A549 (cell line): ENCODE data around the gene TMEM41B. TPM values are rescaled to one million over a fixed set of nuclear protein-coding genes. Genes with fewer than 3 reads are reported as not detected.

ENCODE experiments used
- ATAC-seq, 2 experiments: fragments of 200-7000 bp in 1 of 2; fragments of >200 bp in 1 of 2; cut with Nextera tagmentation in 1 of 2; cut with Tn5 transposase in 1 of 2; 3 replicates each; pipeline versions ENCODE4 v1.8.0 to v1.9.1; 2018 to 2020; ENCODE audit warnings: mild to moderate bottlenecking in 1 of 2, moderate library complexity in 1 of 2
- CTCF ChIA-PET: fragments of 300-600 bp; sonication (Branson Sonifier 250); formaldehyde crosslinking; extraction: SDS; loops from one replicate; lab custom pipeline; 2021; ENCODE audit warnings: antibody characterized with exemption, inconsistent platforms; lab: Yijun Ruan, JAX
- POLR2A ChIA-PET: fragments of 350-600 bp; formaldehyde crosslinking; extraction: SDS; loops from one replicate; lab custom pipeline; 2021; ENCODE audit warnings: antibody characterized with exemption, inconsistent platforms; lab: Yijun Ruan, JAX
- DNase-seq, 2 experiments: peaks; one replicate each; pipeline versions ENCODE4 v3.0.0 to v3.0.0-alpha.2; 2011 to 2016; ENCODE audit warnings: low read depth in 1 of 2, low spot score in 1 of 2
- FAIRE-seq: peaks from 2 replicates; lab custom pipeline; 2011; peaks lifted over from hg19 to GRCh38; lab: Jason Lieb, UNC
- H3K27ac ChIP-seq, 2 experiments: fragments of >200 bp; sonication (Bioruptor Twin); formaldehyde crosslinking; 3 replicates each; pipeline ENCODE4 v1.5.1; 2016 to 2017
- H3K4me1 ChIP-seq: fragments of >200 bp; sonication (Bioruptor Twin); formaldehyde crosslinking; 3 replicates; pipeline ENCODE4 v1.6.1; 2016
- H3K4me2 ChIP-seq: fragments of >200 bp; sonication (Bioruptor Twin); formaldehyde crosslinking; 3 replicates; pipeline ENCODE4 v1.6.1; 2016
- H3K4me3 ChIP-seq: fragments of >200 bp; sonication (Bioruptor Twin); formaldehyde crosslinking; 3 replicates; pipeline ENCODE4 v1.5.1; 2016
- H3K9me3 ChIP-seq: fragments of >200 bp; sonication (Bioruptor Twin); formaldehyde crosslinking; 3 replicates; pipeline ENCODE4 v1.6.1; 2016
- BHLHE40 ChIP-seq: IDR thresholded peaks from 2 replicates; pipeline ENCODE4 v1.6.1; 2012; ENCODE audit warnings: low read depth, low read length, inconsistent platforms
- CEBPB ChIP-seq, 2 experiments: fragments of >200 bp in 1 of 2; sonication (Bioruptor Twin) in 1 of 2; formaldehyde crosslinking in 1 of 2; IDR thresholded peaks; 2 replicates each; pipeline ENCODE4 v1.6.1; 2012 to 2016
- CHD4 ChIP-seq: fragments of 200-600 bp; sonication (generic); IDR thresholded peaks from 2 replicates; pipeline ENCODE4 v1.6.1; 2016; ENCODE audit warnings: antibody characterized with exemption, mild to moderate bottlenecking, borderline replicate concordance
- EP300 ChIP-seq, 2 experiments: fragments of >200 bp; sonication (Bioruptor Twin); formaldehyde crosslinking; IDR thresholded peaks; 2 replicates in 1 of 2; 3 replicates in 1 of 2; pipeline ENCODE4 v1.6.1; 2016 to 2017
- FOSB ChIP-seq: fragments of 250-450 bp; sonication (Bioruptor Pico); IDR thresholded peaks from 2 replicates; pipeline ENCODE4 v1.5.0; 2020; ENCODE audit warnings: mild to moderate bottlenecking, moderate library complexity
- FOSL2 ChIP-seq, 2 experiments: fragments of 450-650 bp in 1 of 2; fragments of >200 bp in 1 of 2; sonication (Bioruptor Twin) in 1 of 2; formaldehyde crosslinking; IDR thresholded peaks; 2 replicates each; pipeline versions ENCODE4 v1.5.0 to v1.6.1; 2016 to 2020; ENCODE audit warnings: mild to moderate bottlenecking in 1 of 2, moderate library complexity in 1 of 2
- FOXS1 ChIP-seq: fragments of 250-450 bp; sonication (Bioruptor Pico); IDR thresholded peaks from 2 replicates; pipeline ENCODE4 v1.5.0; 2020; ENCODE audit warnings: mild to moderate bottlenecking, moderate library complexity
- GATA3 ChIP-seq: IDR thresholded peaks from 2 replicates; pipeline ENCODE4 v1.6.1; 2012; ENCODE audit warnings: borderline replicate concordance
- HDAC2 ChIP-seq: fragments of 200-600 bp; sonication (generic); IDR thresholded peaks from 2 replicates; pipeline ENCODE4 v1.6.1; 2016
- HEYL ChIP-seq: fragments of 250-450 bp; sonication (Bioruptor Pico); IDR thresholded peaks from 2 replicates; pipeline ENCODE4 v1.8.0; 2021; ENCODE audit warnings: mild to moderate bottlenecking, moderate library complexity
- HOXA7 ChIP-seq: fragments of 250-450 bp; sonication (Bioruptor Pico); IDR thresholded peaks from 2 replicates; pipeline ENCODE4 v1.5.0; 2020; ENCODE audit warnings: mild to moderate bottlenecking, moderate library complexity
- HOXB13 ChIP-seq: fragments of 250-450 bp; sonication (Bioruptor Pico); IDR thresholded peaks from 2 replicates; pipeline ENCODE4 v1.5.0; 2020; ENCODE audit warnings: low read depth, mild to moderate bottlenecking, moderate library complexity
- HOXB5 ChIP-seq: fragments of 250-450 bp; sonication (Bioruptor Pico); IDR thresholded peaks from 2 replicates; pipeline ENCODE4 v1.5.0; 2020; ENCODE audit warnings: mild to moderate bottlenecking, moderate library complexity
- JUN ChIP-seq, 2 experiments: fragments of >200 bp; sonication (Bioruptor Twin); formaldehyde crosslinking; IDR thresholded peaks; 2 replicates in 1 of 2; 3 replicates in 1 of 2; pipeline ENCODE4 v1.6.1; 2016 to 2017
- JUNB ChIP-seq: fragments of >200 bp; sonication (Bioruptor Twin); formaldehyde crosslinking; IDR thresholded peaks from 2 replicates; pipeline ENCODE4 v1.6.1; 2016
- MAZ ChIP-seq: fragments of 150-350 bp; IDR thresholded peaks from 2 replicates; pipeline ENCODE4 v1.6.1; 2014; ENCODE audit warnings: antibody characterized with exemption, low read depth, low read length, borderline replicate concordance
- NPAS2 ChIP-seq: fragments of 250-450 bp; sonication (Bioruptor Pico); IDR thresholded peaks from 2 replicates; pipeline ENCODE4 v1.8.0; 2022; ENCODE audit warnings: mild to moderate bottlenecking, moderate library complexity, borderline replicate concordance
- NR3C1 ChIP-seq: fragments of >200 bp; sonication (Bioruptor Twin); formaldehyde crosslinking; IDR thresholded peaks from 3 replicates; pipeline ENCODE4 v1.6.1; 2017
- RAD21 ChIP-seq, 2 experiments: fragments of >200 bp in 1 of 2; sonication (Bioruptor Twin) in 1 of 2; formaldehyde crosslinking in 1 of 2; IDR thresholded peaks in 1 of 2; conservative IDR thresholded peaks in 1 of 2; 2 replicates in 1 of 2; 3 replicates in 1 of 2; pipeline ENCODE4 v1.6.1; 2012 to 2018; ENCODE audit warnings: inconsistent platforms in 1 of 2
- RCOR1 ChIP-seq: fragments of 150-350 bp; IDR thresholded peaks from 2 replicates; pipeline ENCODE4 v1.6.1; 2014; ENCODE audit warnings: antibody characterized with exemption, low read length, low read depth
- SMC3 ChIP-seq: fragments of >200 bp; sonication (Bioruptor Twin); formaldehyde crosslinking; IDR thresholded peaks from 3 replicates; pipeline ENCODE4 v1.6.1; 2018; ENCODE audit warnings: inconsistent platforms
- SREBF2 ChIP-seq: fragments of 450-650 bp; IDR thresholded peaks from 2 replicates; pipeline ENCODE4 v1.6.1; 2014; ENCODE audit warnings: mild to moderate bottlenecking, moderate library complexity
- TP53 ChIP-seq: fragments of 250-450 bp; sonication (Bioruptor Pico); IDR thresholded peaks from 2 replicates; pipeline ENCODE4 v1.5.0; 2021; ENCODE audit warnings: mild to moderate bottlenecking, moderate library complexity
- ZFP36 ChIP-seq: fragments of 450-650 bp; IDR thresholded peaks from 2 replicates; pipeline ENCODE4 v1.6.1; 2014; ENCODE audit warnings: borderline replicate concordance; ENCODE audit not compliant: partially characterized antibody
- ZSCAN20 ChIP-seq: fragments of 250-450 bp; sonication (Bioruptor Pico); IDR thresholded peaks from 2 replicates; pipeline ENCODE4 v1.8.0; 2022; ENCODE audit warnings: mild to moderate bottlenecking, moderate library complexity
- WGBS: methylation state at CpG from one replicate; pipeline ENCODE4 v1.1.6; 2017; ENCODE audit errors: missing lambda C conversion rate; 5-methylcytosine and 5-hydroxymethylcytosine counted together
- polyA plus RNA-seq, 4 experiments: library from polyadenylated mRNA; depleted of rRNA in 3 of 4; stranded (reverse); fragments of >200 nt; fragmentation: RNase III in 1 of 4; extraction: RNeasy Plus Mini Kit Qiagen cat#74134 plus additional on column Dnase treatment in 1 of 4; gene quantifications; 2 replicates in 3 of 4; 3 replicates in 1 of 4; pipeline ENCODE4 v1.2.3, GENCODE V29; 2011 to 2017
- TF ChIP-seq, protein P1 (sequence below): fragments of 450-650 bp; IDR thresholded peaks from 2 replicates; pipeline ENCODE4 v1.6.1; 2014; ENCODE audit warnings: antibody characterized with exemption
- TF ChIP-seq, protein P2 (sequence below): IDR thresholded peaks from 2 replicates; pipeline ENCODE4 v1.6.1; 2012; ENCODE audit warnings: low read depth, borderline replicate concordance
- TF ChIP-seq, protein P3 (sequence below): fragments of >200 bp; sonication (Bioruptor Twin); formaldehyde crosslinking; IDR thresholded peaks from 3 replicates; pipeline ENCODE4 v1.5.1; 2016
- TF ChIP-seq, protein P4 (sequence below): fragments of 250-450 bp; sonication (Bioruptor Pico); IDR thresholded peaks from 2 replicates; pipeline ENCODE4 v1.5.0; 2021; ENCODE audit warnings: mild to moderate bottlenecking, moderate library complexity, borderline replicate concordance

TMEM41B gene
- polyA plus RNA-seq, 2 of the 4 experiments (the other 2 are of a cell fraction) = 51.6 to 71.4 TPM

DNA sequence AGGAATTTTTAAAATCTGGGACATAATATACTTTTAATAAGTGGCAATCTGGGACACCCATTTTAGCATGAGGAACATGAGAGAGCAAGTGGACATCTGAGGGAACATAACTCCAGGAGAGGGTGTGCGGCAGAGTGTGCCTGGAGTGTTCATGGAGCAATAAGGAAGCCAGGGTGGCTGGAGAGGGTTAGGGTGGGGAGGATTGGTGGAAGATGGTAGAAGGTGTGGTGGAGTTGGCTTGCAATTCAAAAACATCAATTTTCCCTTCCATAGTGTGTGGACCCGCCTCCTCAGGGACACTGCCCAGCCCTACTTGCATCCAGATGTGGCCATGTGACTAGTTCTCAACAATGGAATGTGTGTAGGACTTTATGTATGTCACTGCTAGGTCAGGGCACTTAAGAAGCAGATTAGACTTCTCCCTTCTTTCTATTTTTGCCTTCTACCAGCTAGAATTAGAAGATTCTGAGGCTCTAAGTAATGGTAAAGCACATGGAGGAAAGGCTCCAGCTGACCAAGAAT is 44.8 kb downstream of the TMEM41B start:
- Histone ChIP-seq H3K9me3 (no peaks in the 10 kb centered on the region), H3K4me3 (no peak overlapping the region), H3K4me2 (no peak overlapping the region), H3K27ac (no peak overlapping the region), H3K4me1 (peaks cover 4% of the 10 kb centered on the region)
- ChIA-PET CTCF (interaction anchor here (0.7 to 0.8 kb wide), 2 partner anchors 9 to 344 kb away, joined by 3 to 5 read pairs; no protein-coding TSS in a partner anchor), POLR2A (no interaction called here)
- TF ChIP-seq HDAC2 (no peak), HEYL (CRISPR knock-in tag) (no peak), JUN (IDR thresholded peaks at IDR 0.05) (no peak), SREBF2 (no peak), JUNB (no peak), MAZ (no peak), HOXB5 (CRISPR knock-in tag) (no peak), HOXA7 (CRISPR knock-in tag) (no peak), RCOR1 (no peak), FOSB (CRISPR knock-in tag) (no peak), HOXB13 (no peak), EP300 (IDR thresholded peaks at IDR 0.05) (no peak), FOXS1 (CRISPR knock-in tag) (no peak), ZFP36 (no peak), FOSL2 (IDR thresholded peaks at IDR 0.05) (no peak), FOSL2 (CRISPR knock-in tag; IDR thresholded peaks at IDR 0.05) (no peak), CHD4 (no peak), BHLHE40 (no peak)
- TF ChIP-seq, protein P1, sequence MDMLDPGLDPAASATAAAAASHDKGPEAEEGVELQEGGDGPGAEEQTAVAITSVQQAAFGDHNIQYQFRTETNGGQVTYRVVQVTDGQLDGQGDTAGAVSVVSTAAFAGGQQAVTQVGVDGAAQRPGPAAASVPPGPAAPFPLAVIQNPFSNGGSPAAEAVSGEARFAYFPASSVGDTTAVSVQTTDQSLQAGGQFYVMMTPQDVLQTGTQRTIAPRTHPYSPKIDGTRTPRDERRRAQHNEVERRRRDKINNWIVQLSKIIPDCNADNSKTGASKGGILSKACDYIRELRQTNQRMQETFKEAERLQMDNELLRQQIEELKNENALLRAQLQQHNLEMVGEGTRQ = no peak
- TF ChIP-seq, protein P2, sequence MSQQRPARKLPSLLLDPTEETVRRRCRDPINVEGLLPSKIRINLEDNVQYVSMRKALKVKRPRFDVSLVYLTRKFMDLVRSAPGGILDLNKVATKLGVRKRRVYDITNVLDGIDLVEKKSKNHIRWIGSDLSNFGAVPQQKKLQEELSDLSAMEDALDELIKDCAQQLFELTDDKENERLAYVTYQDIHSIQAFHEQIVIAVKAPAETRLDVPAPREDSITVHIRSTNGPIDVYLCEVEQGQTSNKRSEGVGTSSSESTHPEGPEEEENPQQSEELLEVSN = no peak
- ATAC-seq (no peak), FAIRE-seq (no peak), DNase-seq (no peak)
- 92% methylated on average over 2 of the region's 2 CpGs for WGBS

DNA sequence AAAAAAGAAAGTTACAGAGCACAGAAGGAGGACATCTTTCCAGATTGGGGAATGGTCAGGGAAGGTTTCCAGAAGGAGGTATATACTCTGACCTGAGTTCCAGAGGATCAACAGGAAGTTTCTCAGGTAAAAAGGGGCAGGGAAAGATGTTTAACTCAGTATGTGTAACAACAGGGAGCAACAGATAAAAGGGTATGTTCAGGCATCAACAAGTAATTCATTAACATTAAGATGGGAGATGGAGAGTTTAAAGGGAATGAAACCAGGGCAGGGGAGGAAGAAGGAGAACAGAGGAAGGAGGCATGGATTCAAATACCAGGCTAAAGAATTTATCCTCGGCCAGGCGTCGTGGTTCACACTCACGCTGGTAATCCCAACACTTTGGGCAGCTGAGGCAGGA is 46.7 kb downstream of the TMEM41B start:
- FAIRE-seq (no peak), DNase-seq (no peak), ATAC-seq (no peak)
- H3K4me1 ChIP-seq = peaks cover 11% of the 10 kb centered on the region
- ChIA-PET POLR2A (no interaction called here), CTCF (interaction anchor here (0.6 kb wide), 1 partner anchor 19 kb away, joined by 3 read pairs; no protein-coding TSS in a partner anchor)
- TF ChIP-seq, protein P3, sequence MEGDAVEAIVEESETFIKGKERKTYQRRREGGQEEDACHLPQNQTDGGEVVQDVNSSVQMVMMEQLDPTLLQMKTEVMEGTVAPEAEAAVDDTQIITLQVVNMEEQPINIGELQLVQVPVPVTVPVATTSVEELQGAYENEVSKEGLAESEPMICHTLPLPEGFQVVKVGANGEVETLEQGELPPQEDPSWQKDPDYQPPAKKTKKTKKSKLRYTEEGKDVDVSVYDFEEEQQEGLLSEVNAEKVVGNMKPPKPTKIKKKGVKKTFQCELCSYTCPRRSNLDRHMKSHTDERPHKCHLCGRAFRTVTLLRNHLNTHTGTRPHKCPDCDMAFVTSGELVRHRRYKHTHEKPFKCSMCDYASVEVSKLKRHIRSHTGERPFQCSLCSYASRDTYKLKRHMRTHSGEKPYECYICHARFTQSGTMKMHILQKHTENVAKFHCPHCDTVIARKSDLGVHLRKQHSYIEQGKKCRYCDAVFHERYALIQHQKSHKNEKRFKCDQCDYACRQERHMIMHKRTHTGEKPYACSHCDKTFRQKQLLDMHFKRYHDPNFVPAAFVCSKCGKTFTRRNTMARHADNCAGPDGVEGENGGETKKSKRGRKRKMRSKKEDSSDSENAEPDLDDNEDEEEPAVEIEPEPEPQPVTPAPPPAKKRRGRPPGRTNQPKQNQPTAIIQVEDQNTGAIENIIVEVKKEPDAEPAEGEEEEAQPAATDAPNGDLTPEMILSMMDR = no peak
- TF ChIP-seq BHLHE40 = no peak
- no peak for TF ChIP-seq JUNB
- TF ChIP-seq HDAC2 = no peak
- TF ChIP-seq FOSB (CRISPR knock-in tag) = no peak
- TF ChIP-seq SREBF2 = no peak
- no peak for TF ChIP-seq CEBPB (IDR thresholded peaks at IDR 0.05)
- TF ChIP-seq EP300 (IDR thresholded peaks at IDR 0.05) = no peak
- no peak for TF ChIP-seq HOXB13
- TF ChIP-seq GATA3 = no peak
- no peaks in the 10 kb centered on the region for H3K9me3 ChIP-seq
- WGBS = 96% methylated on average over 4 of the region's 4 CpGs
- no peak overlapping the region for H3K4me2 ChIP-seq
- H3K27ac ChIP-seq = no peak overlapping the region
- H3K4me3 ChIP-seq = no peak overlapping the region

DNA sequence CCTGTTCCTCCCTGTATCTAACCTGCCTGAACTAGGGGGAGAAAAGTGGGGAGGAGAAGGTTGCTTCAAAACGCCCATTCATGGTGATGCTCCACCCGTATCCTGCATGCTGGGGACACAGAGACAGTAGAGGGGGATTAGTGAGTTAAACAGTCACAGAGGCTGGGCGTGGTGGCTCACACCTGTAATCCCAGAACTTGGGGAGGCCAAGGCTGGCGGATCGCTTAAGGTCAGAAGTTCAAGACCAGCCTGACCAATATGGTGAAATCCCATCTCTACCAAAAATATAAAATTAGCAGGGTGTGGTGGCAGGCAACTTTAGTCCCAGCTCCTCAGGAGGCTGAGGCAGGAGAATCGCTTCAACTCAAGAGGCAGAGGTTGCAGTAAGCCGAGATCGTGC is 47.5 kb downstream of the TMEM41B start:
- FAIRE-seq = no peak
- no peak overlapping the region for H3K4me2 ChIP-seq
- TF ChIP-seq TP53 (CRISPR knock-in tag) (no peak), HEYL (CRISPR knock-in tag) (no peak), CEBPB (IDR thresholded peaks at IDR 0.05) (no peak), SMC3 (no peak), RAD21 (conservative IDR thresholded peaks at IDR 0.05 in 1 of 2, IDR thresholded peaks at IDR 0.05 in 1 of 2) (no peak), NPAS2 (CRISPR knock-in tag) (no peak), NR3C1 (no peak), ZSCAN20 (CRISPR knock-in tag) (no peak)
- TF ChIP-seq, protein P3 = no peak
- TF ChIP-seq, protein P4, sequence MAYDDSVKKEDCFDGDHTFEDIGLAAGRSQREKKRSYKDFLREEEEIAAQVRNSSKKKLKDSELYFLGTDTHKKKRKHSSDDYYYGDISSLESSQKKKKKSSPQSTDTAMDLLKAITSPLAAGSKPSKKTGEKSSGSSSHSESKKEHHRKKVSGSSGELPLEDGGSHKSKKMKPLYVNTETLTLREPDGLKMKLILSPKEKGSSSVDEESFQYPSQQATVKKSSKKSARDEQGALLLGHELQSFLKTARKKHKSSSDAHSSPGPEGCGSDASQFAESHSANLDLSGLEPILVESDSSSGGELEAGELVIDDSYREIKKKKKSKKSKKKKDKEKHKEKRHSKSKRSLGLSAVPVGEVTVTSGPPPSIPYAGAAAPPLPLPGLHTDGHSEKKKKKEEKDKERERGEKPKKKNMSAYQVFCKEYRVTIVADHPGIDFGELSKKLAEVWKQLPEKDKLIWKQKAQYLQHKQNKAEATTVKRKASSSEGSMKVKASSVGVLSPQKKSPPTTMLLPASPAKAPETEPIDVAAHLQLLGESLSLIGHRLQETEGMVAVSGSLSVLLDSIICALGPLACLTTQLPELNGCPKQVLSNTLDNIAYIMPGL (CRISPR knock-in tag) = no peak
- H3K4me3 ChIP-seq = no peak overlapping the region
- ATAC-seq = no peak
- H3K4me1 ChIP-seq = peaks cover 16% of the 10 kb centered on the region
- no peak overlapping the region for H3K27ac ChIP-seq
- 92% methylated on average over 8 of the region's 8 CpGs for WGBS
- DNase-seq = no peak
- no peaks in the 10 kb centered on the region for H3K9me3 ChIP-seq
- ChIA-PET POLR2A (no interaction called here), CTCF (no interaction called here)
